ENCODE measurements around the gene APBB1.
A peak's percentile ranks its signal among the peaks of the same experiment; 100 is the strongest.

DNA sequence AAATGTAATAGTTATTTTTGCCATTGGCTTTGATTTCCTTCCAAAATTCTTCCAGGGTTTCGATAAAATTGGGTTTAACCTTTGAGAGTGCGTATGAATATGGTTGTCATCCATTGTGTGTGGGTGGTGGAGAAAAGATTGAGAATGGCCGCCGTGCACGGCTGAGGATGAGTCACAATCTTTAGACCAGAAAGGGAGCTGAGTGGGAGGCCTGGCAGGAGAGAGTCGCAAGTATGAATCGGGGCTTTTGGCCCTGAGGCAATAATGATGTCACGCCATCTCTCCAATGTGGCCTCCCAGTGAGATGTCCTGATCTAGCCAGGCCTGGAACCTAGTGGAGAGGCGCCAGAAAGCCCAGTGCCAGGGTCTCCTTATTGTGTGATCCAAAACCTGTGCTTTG is 61.7 kb downstream of the APBB1 start:
- TF ChIP-seq POLR2A (IDR thresholded peaks at IDR 0.05; ENCODE audit: borderline replicate concordance, extremely low read depth, insufficient read depth, insufficient read length) = no peak
- TF ChIP-seq, protein P1, sequence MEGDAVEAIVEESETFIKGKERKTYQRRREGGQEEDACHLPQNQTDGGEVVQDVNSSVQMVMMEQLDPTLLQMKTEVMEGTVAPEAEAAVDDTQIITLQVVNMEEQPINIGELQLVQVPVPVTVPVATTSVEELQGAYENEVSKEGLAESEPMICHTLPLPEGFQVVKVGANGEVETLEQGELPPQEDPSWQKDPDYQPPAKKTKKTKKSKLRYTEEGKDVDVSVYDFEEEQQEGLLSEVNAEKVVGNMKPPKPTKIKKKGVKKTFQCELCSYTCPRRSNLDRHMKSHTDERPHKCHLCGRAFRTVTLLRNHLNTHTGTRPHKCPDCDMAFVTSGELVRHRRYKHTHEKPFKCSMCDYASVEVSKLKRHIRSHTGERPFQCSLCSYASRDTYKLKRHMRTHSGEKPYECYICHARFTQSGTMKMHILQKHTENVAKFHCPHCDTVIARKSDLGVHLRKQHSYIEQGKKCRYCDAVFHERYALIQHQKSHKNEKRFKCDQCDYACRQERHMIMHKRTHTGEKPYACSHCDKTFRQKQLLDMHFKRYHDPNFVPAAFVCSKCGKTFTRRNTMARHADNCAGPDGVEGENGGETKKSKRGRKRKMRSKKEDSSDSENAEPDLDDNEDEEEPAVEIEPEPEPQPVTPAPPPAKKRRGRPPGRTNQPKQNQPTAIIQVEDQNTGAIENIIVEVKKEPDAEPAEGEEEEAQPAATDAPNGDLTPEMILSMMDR (IDR thresholded peaks at IDR 0.05 in 2 of 3, conservative IDR thresholded peaks at IDR 0.05 in 1 of 3; ENCODE audit: borderline replicate concordance in 1 of 3, insufficient read depth in 1 of 3, low read depth in 2 of 3, low read length in 2 of 3) = no peak
- TF ChIP-seq EGR1 (IDR thresholded peaks at IDR 0.05; ENCODE audit: low read depth) = peak; percentile 80
- TF ChIP-seq POLR2AphosphoS5 (IDR thresholded peaks at IDR 0.05; ENCODE audit: low read depth, low read length) = no peak
- TF ChIP-seq TCF7L2 (IDR thresholded peaks at IDR 0.05; ENCODE audit: borderline replicate concordance, extremely low read depth, insufficient read depth, insufficient read length) = no peak
- TF ChIP-seq REST (IDR thresholded peaks at IDR 0.05; ENCODE audit: low read depth) = no peak
- TF ChIP-seq JUND (IDR thresholded peaks at IDR 0.05) = 0 out of 2 replicates have a peak, but pooled peaks have one; percentile 24
- no peak for TF ChIP-seq SRF (IDR thresholded peaks at IDR 0.05; ENCODE audit: low read depth)
- no peak for TF ChIP-seq EZH2 (IDR thresholded peaks at IDR 0.05)
- TF ChIP-seq ZBTB33 (IDR thresholded peaks at IDR 0.05; ENCODE audit: extremely low read depth, insufficient replicate concordance, low read length) = no peak

All from HCT116 (cell line).